Mucosa of stomach (tissue), 1 donor: Measurements from ENCODE around the gene SRGAP2B.
"Not testable (repeated sequence)": the region's sequence is repeated elsewhere in the genome, so short reads cannot be mapped to it uniquely, and the experiment has no call there.

Source experiments
- H3K27me3 ChIP-seq: one replicate; pipeline ENCODE4 v1.7.0; 2013; ENCODE audit warnings: mild to moderate bottlenecking, low read length; ENCODE audit not compliant: control insufficient read depth, insufficient read depth
- H3K36me3 ChIP-seq: one replicate; pipeline ENCODE4 v1.7.0; 2013; ENCODE audit warnings: low read length; ENCODE audit not compliant: control insufficient read depth, insufficient read depth
- H3K4me1 ChIP-seq: one replicate; pipeline ENCODE4 v1.7.0; 2013; ENCODE audit warnings: mild to moderate bottlenecking, low read length; ENCODE audit not compliant: control insufficient read depth, insufficient read depth
- H3K4me3 ChIP-seq: one replicate; pipeline ENCODE4 v1.7.0; 2013; ENCODE audit warnings: low read length
- H3K9ac ChIP-seq: one replicate; pipeline ENCODE4 v1.7.0; 2013; ENCODE audit warnings: mild to moderate bottlenecking, low read length, moderate library complexity
- H3K9me3 ChIP-seq: one replicate; pipeline ENCODE4 v1.7.0; 2013; ENCODE audit warnings: mild to moderate bottlenecking, low read length, moderate library complexity; ENCODE audit not compliant: control insufficient read depth
- donor health status: Pancreatic carcinoma.

SRGAP2B gene

GRCh38 chr1:144971936-144972335, 123.2 kb downstream of the SRGAP2B start:
- not testable (repeated sequence) for H3K4me3 ChIP-seq, H3K4me1 ChIP-seq, H3K36me3 ChIP-seq, H3K9ac ChIP-seq, H3K27me3 ChIP-seq, H3K9me3 ChIP-seq

DNA sequence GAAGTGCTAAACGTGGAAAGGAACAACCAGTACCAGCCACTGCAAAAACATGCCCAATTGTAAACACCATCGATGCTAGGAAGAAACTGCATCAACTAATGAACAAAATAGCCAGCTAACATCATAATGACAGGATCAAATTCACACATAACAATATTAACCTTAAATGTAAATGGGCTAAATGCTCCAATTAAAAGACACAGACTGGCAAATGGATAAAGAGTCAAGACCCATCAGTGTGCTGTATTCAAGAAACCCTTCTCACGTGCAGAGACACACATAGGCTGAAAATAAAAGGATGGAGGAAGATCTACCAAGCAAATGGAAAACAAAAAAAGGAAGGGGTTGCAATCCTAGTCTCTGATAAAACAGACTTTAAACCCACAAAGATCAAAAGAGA, 128.6 kb downstream of the SRGAP2B start:
- not testable (repeated sequence) for H3K4me1 ChIP-seq, H3K4me3 ChIP-seq, H3K36me3 ChIP-seq, H3K9me3 ChIP-seq, H3K27me3 ChIP-seq, H3K9ac ChIP-seq

- H3K4me1 ChIP-seq, H3K36me3 ChIP-seq, H3K27me3 ChIP-seq, H3K9ac ChIP-seq, H3K9me3 ChIP-seq, H3K4me3 ChIP-seq: not testable (repeated sequence)
Observed at GRCh38 chr1:144964765-144965164, 130.4 kb downstream of the SRGAP2B start.

GRCh38 chr1:144964186-144964585, 130.9 kb downstream of the SRGAP2B start:
- H3K9ac ChIP-seq, H3K9me3 ChIP-seq, H3K4me3 ChIP-seq, H3K27me3 ChIP-seq, H3K36me3 ChIP-seq, H3K4me1 ChIP-seq: not testable (repeated sequence)

DNA sequence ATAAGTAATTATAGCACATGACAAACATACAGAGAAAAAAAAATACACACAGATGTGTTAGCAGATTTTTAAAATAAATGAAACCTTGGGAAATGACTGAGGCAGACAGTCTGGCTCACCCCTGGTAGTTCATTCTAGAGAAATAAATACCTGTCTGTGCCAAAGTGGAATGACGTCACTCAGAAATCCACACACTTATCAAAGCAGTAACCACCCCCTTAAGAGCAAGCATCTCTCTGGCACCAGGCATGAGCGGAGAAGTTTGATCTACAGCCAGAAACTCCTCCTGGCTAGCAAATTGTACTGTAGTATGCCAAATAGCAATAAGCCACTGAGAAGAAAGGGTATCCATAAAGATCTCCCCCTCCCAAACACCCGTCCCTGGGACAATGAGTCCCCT, 131.6 kb downstream of the SRGAP2B start:
- H3K4me3 ChIP-seq = not testable (repeated sequence)

DNA sequence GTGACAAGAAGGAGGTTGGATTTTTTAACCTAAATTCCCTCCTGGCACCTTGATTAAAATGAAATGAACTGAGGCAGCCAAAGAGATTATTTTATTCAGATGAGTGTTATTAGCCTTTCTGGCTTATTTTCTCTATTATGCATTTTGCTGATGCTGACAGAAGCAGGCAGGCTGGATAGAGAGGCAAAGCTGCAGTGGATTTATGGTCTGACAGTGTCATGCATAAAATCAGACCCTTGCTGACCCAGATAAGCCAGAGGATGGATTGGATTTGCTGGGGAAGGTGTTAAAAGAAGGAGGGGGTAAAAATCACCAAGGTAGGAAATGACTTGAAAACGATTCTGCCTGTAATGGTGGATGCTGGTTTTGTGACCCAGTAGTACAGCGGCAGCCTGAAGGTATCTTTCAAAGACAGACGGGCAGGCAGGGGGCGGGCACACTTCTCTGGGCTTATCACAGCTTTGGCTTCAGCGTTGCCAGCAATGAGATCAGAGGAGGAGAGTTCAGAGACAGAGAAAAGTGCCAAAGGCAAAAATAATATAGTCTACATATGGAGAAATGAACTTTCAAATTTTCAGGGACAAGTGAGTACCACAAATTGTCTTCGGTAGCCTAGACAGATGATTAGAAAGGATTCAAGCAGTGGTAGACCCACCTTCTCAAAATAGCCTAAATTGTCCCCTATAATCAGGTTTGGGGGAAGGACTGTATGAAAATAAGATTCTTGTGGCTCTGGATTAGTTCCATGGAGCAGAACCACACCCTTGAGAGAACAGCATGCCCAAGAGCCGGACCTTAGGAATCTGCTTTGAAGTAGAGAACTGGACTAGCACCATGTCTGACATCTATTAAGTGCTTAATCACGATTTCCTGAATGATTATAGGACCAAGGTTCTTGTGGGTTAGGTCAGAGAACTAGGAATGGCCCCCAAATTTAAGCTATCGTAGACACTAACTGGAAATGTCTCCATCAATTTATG, 133.2 kb downstream of the SRGAP2B start:
- not testable (repeated sequence) for H3K27me3 ChIP-seq, H3K4me1 ChIP-seq, H3K4me3 ChIP-seq, H3K36me3 ChIP-seq, H3K9ac ChIP-seq, H3K9me3 ChIP-seq

More for the DNA sequence above, 131.6 kb downstream of the SRGAP2B start:
- not testable (repeated sequence) for H3K27me3 ChIP-seq, H3K4me1 ChIP-seq, H3K36me3 ChIP-seq, H3K9me3 ChIP-seq, H3K9ac ChIP-seq

DNA sequence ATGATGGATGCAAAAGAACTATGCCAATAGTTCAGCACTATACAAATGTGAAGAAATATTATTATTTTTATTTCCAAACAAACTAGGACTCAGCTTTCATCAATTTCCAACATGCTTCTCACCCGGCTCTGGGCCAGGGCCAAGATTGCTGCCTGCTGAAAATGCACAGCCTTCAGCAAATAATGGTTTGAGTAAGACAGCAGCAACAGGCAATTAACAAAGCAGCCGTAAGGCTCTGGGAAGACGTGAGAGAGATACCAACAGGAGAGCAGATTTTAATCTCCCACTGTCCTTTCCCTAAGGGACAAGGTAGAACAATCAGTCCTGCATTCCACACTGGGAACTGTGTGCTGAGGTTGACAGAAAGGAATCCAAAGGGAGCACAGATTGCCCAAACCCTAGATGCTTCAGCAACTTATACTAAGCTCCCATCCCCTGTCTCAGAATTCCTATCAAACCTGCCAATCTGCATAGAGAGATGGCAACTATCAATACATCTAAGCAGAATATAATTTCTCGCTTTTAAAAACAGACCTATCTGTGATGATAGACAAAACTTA, 134.1 kb downstream of the SRGAP2B start:
- not testable (repeated sequence) for H3K9ac ChIP-seq, H3K4me3 ChIP-seq

GRCh38 chr1:144948390-144948789, 146.7 kb downstream of the SRGAP2B start:
- H3K27me3 ChIP-seq, H3K4me3 ChIP-seq, H3K36me3 ChIP-seq, H3K4me1 ChIP-seq, H3K9me3 ChIP-seq, H3K9ac ChIP-seq: not testable (repeated sequence)

More for the DNA sequence above, 134.1 kb downstream of the SRGAP2B start:
- not testable (repeated sequence) for H3K4me1 ChIP-seq, H3K9me3 ChIP-seq, H3K27me3 ChIP-seq, H3K36me3 ChIP-seq

DNA sequence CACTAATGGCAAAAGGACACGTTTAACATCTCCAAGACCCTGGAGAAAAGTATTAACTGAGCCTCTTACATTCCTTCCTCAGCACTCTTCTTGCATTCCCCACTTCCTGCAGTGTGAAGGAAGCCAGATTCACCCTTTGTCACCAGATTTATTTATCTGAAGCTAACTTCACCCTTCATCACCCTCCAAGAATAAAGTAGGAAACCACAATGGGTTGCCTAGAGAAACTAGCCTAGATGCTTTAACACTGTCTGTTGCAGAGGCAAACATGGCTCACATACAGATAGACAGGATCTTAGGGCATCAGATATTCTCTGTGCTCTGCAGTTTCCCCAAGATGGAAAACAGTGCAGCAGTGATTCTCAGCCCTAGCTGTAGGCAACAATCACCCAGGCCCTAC, 147.6 kb downstream of the SRGAP2B start:
- not testable (repeated sequence) for H3K36me3 ChIP-seq, H3K9ac ChIP-seq, H3K4me1 ChIP-seq, H3K27me3 ChIP-seq, H3K9me3 ChIP-seq, H3K4me3 ChIP-seq

DNA sequence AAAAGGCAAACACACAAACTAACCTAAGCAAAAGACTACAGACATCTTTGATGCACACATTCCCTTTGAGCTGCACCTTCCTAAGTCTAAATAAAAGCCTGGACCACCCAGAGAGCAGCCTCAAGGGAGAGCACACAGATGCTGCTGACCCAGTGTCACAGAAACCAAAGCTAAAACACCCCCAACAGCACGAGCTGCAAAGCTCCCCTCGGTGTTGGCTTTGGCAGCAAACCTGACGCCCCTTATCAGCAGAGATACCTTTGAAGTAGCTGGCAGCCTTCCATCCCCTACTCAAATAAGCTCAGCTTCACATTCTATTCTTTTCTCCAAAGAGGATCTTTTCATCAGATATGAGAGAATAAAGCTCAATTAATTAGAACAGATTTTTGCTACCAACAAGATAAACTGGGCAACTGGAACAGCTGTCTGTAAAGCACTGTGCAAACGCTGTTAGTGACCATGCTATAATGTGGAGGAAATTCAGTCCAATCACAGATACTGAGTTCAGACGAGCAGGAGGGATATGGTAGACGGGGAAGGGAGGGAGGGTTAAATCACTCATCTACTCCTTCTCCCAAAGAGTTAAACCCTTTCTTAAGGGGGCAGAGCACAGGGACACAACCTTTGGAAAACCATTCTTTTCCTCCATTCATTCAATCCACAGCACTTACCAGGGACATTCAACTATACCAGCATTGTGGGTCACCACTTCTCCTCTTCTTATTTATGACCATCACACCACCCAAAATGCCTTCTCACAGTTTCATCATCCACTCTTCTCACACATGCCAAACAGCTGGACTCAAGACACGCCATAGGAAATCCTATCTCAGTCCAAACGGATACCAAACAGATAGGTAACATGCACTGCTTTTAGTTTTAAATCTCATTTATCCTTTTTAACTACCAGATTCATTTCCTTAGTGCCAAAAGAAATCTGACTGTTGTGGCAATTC, 148.3 kb downstream of the SRGAP2B start:
- not testable (repeated sequence) for H3K27me3 ChIP-seq, H3K4me1 ChIP-seq, H3K9me3 ChIP-seq, H3K36me3 ChIP-seq, H3K4me3 ChIP-seq, H3K9ac ChIP-seq

DNA sequence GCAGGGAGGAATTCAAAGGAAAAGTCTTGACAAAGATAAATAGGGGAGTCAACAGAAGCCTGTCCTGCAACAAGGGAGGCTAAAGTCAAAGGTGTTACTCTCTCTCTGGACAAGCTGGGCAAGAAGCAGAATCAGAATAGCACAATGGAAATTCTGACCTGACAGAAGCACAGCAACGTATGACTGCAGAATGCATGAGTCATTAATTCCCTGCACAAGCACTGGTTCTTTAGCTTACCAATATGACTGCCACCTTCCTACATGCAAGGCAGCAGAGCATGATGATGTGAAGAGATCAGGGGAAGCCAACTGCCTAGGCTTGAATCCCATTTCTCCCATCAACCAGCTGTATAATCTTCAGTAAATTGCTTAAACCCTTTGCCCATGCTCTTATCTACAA, 153.4 kb downstream of the SRGAP2B start:
- not testable (repeated sequence) for H3K4me1 ChIP-seq, H3K27me3 ChIP-seq, H3K9me3 ChIP-seq, H3K36me3 ChIP-seq, H3K9ac ChIP-seq, H3K4me3 ChIP-seq

DNA sequence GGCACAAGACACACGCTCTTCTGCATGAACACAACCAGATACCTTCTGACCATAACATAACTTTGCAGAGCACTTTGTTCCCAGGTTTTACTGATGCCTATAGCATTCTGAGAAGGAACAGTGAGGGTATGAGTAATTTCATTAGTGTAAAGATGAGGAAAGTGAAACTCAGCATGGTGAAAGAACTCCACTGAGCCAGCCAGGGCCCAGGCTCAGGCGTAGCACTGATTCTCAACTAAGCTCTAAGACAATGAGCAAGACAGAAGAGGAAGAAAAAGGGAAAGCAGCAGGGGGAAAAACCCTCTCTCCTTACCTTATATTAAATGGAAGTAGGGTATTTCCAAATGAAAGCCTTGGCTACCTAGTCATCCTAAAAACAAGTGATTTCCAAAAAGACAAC, 155.1 kb downstream of the SRGAP2B start:
- H3K27me3 ChIP-seq = not testable (repeated sequence)

More for the DNA sequence above, 155.1 kb downstream of the SRGAP2B start:
- H3K9me3 ChIP-seq, H3K36me3 ChIP-seq, H3K4me3 ChIP-seq, H3K4me1 ChIP-seq, H3K9ac ChIP-seq: not testable (repeated sequence)
